Measurements from ENCODE around the gene ABCB8. TPM values are rescaled to one million over a fixed set of nuclear protein-coding genes. Genes with fewer than 3 reads are reported as not detected.

The ABCB8 gene
- total and polyA plus RNA-seq, 9 of the 15 experiments (the other 6 are each of a cell fraction or from before 2014, with no cell fraction given), result 7.6 to 106 (median 36.3) TPM

- TF ChIP-seq, protein P1, sequence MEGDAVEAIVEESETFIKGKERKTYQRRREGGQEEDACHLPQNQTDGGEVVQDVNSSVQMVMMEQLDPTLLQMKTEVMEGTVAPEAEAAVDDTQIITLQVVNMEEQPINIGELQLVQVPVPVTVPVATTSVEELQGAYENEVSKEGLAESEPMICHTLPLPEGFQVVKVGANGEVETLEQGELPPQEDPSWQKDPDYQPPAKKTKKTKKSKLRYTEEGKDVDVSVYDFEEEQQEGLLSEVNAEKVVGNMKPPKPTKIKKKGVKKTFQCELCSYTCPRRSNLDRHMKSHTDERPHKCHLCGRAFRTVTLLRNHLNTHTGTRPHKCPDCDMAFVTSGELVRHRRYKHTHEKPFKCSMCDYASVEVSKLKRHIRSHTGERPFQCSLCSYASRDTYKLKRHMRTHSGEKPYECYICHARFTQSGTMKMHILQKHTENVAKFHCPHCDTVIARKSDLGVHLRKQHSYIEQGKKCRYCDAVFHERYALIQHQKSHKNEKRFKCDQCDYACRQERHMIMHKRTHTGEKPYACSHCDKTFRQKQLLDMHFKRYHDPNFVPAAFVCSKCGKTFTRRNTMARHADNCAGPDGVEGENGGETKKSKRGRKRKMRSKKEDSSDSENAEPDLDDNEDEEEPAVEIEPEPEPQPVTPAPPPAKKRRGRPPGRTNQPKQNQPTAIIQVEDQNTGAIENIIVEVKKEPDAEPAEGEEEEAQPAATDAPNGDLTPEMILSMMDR (IDR thresholded peaks at IDR 0.05 in 2 of 3, conservative IDR thresholded peaks at IDR 0.05 in 1 of 3; ENCODE audit: insufficient read depth in 2 of 3, low read depth in 1 of 3, low read length in 3 of 3), result peak in 1 of 3 experiments; percentile 6; a peak in 1 of 6 replicates
- TF ChIP-seq PHF8 (IDR thresholded peaks at IDR 0.05; ENCODE audit: borderline replicate concordance, low read length) (peak; percentile 49; the same call in 1 of the 2 replicates), FIP1L1 (IDR thresholded peaks at IDR 0.05; ENCODE audit: low read depth, low read length, poor library complexity, severe bottlenecking) (peak; percentile 43), HMGN3 (IDR thresholded peaks at IDR 0.05; ENCODE audit: borderline replicate concordance, extremely low read depth, insufficient read length, low read depth, low read length) (peak; percentile 9), SAFB (IDR thresholded peaks at IDR 0.05; ENCODE audit: borderline replicate concordance, low read depth, low read length) (0 out of 2 replicates have a peak, but pooled peaks have one; percentile 36), MAX (CRISPR knock-in tag; IDR thresholded peaks at IDR 0.05) (peak; percentile 78), ZNF696 (CRISPR knock-in tag; conservative IDR thresholded peaks at IDR 0.05) (no peak), HNRNPK (IDR thresholded peaks at IDR 0.05; ENCODE audit: low read depth, low read length, poor library complexity, severe bottlenecking) (no peak), MGA (IDR thresholded peaks at IDR 0.05) (0 out of 2 replicates have a peak, but pooled peaks have one; percentile 44), HSF4 (CRISPR knock-in tag; IDR thresholded peaks at IDR 0.05; ENCODE audit: borderline replicate concordance) (no peak)
Observed at GRCh38 chr7:151018421-151019129, 9.7 kb upstream of the ABCB8 start (continued).

Data from K562 (cell line).